Immature natural killer cell (primary cell): Measurements from ENCODE around the gene DNAH14. TPM values are rescaled to one million over a fixed set of nuclear protein-coding genes. Genes with fewer than 3 reads are reported as not detected.

Experiments
- DNase-seq, 3 donors: peaks; one replicate each; pipeline ENCODE4 v3.0.0; 2022; ENCODE audit warnings: mixed read lengths in 1 of 3
- H3K27ac Mint-ChIP-seq, 6 donors: one replicate each; pipeline ENCODE4 v1.8.0; 2020; ENCODE audit warnings: mixed read lengths in 6 of 6, mild to moderate bottlenecking in 5 of 6, inconsistent platforms in 4 of 6, moderate library complexity in 3 of 6
- H3K27me3 Mint-ChIP-seq, 3 donors: one replicate each; pipeline ENCODE4 v1.8.0; 2020 to 2021; ENCODE audit warnings: low read depth in 3 of 3, mild to moderate bottlenecking in 3 of 3, mixed read lengths in 3 of 3, moderate library complexity in 3 of 3, inconsistent platforms in 1 of 3
- H3K36me3 Mint-ChIP-seq, 3 donors: one replicate each; pipeline ENCODE4 v1.8.0; 2020; ENCODE audit warnings: mixed read lengths in 3 of 3, inconsistent platforms in 2 of 3, mild to moderate bottlenecking in 2 of 3
- H3K4me1 Mint-ChIP-seq, 2 donors: one replicate each; pipeline ENCODE4 v1.8.0; 2020; ENCODE audit warnings: inconsistent platforms in 2 of 2, mild to moderate bottlenecking in 2 of 2, mixed read lengths in 2 of 2, moderate library complexity in 1 of 2
- H3K4me3 Mint-ChIP-seq, 5 donors: one replicate each; pipeline ENCODE4 v1.8.0; 2020; ENCODE audit warnings: mild to moderate bottlenecking in 5 of 5, mixed read lengths in 5 of 5, inconsistent platforms in 3 of 5, moderate library complexity in 3 of 5
- H3K9me3 Mint-ChIP-seq, 6 donors: one replicate each; pipeline ENCODE4 v1.8.0; 2020; ENCODE audit warnings: mild to moderate bottlenecking in 6 of 6, mixed read lengths in 6 of 6, inconsistent platforms in 4 of 6, moderate library complexity in 3 of 6
- polyA plus RNA-seq, 3 donors: library from polyadenylated mRNA; unstranded; fragments of 300-500 nt; fragmentation: Illumina TruSeq; gene quantifications; one replicate each; pipeline ENCODE4 v1.2.3, GENCODE V29; 2021

The DNAH14 gene
- polyA plus RNA-seq, 3 donors from 2014 or later = 0.14 to 2.3 (median 1.4) TPM

DNA sequence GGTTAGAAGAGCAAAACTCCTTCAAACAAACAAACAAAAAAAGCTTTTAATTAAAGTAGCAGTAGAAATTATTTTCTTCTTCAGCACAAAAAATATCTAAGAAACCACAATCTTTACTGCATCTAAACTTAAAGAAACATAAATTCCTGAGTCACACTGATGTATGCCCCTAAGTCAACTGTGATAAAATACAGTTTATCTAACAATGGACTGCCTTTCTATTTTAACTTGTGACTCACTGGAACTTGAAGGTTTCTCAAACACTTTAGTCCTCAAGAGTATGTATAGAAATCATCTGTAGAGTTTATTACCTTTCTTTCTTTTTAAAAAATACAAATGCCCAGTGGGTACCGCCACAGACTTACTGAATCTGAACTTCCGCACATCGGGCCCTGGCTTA, 412.2 kb downstream of the DNAH14 start:
- Mint-ChIP-seq H3K27me3 (peaks cover 0 to 17% (median 8%) of the 10 kb centered on the region in 3 donors), H3K4me3 (no peak overlapping the region), H3K4me1 (peaks cover 0 to 7% of the 10 kb centered on the region in 2 donors), H3K36me3 (no peaks in the 10 kb centered on the region), H3K9me3 (no peaks in the 10 kb centered on the region), H3K27ac (no peak overlapping the region)
- DNase-seq = no peak

DNA sequence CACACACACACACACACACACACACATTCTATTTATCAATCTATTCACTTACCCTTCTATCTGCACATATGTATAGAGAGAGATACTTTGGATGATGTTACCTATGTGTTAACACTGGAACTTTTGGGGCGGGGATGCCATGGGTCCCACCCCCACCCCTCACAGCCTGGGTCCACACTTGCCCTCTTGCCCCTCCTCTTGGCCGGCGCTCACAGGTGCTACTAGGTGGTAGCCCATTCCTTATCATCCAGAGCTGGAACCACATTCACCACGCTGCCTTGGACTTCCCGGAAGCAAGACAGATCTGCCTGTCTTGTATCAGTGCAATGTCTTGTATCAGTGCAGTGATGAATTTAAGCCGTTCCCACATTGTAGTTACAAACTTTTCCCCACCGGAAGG, 413.2 kb downstream of the DNAH14 start:
- no peak for DNase-seq
- H3K9me3 Mint-ChIP-seq = peaks cover 0 to 8% (median under 1%) of the 10 kb centered on the region in 6 donors
- peaks cover 0 to 7% of the 10 kb centered on the region in 2 donors for H3K4me1 Mint-ChIP-seq
- peaks cover 3 to 27% (median 10%) of the 10 kb centered on the region in 3 donors for H3K27me3 Mint-ChIP-seq
- H3K27ac Mint-ChIP-seq = no peak overlapping the region
- H3K4me3 Mint-ChIP-seq = no peak overlapping the region
- no peaks in the 10 kb centered on the region for H3K36me3 Mint-ChIP-seq

DNA sequence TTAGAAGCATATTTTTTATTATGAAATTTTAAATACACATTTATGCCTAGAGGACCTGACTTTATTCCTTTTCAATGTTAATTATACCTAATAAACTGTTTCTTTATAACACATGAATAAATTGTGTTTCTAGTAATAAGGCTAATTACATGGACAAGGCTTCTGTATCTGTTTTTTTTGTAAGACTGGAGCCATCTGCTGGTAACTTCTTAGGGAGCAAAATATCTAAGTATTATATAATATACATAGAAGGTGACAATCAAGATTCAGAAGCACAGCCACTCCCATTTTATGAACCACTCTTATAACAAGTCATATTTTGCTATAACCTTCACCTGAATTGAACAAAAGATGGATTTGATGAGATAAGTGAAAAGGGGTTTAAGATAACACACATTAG, 414.1 kb downstream of the DNAH14 start:
- Mint-ChIP-seq H3K36me3 (peaks cover 0 to 8% (median 0%) of the 10 kb centered on the region in 3 donors), H3K4me3 (no peak overlapping the region), H3K27ac (no peak overlapping the region), H3K27me3 (peaks cover 3 to 36% (median 9%) of the 10 kb centered on the region in 3 donors), H3K4me1 (peaks cover 0 to 7% of the 10 kb centered on the region in 2 donors), H3K9me3 (peaks cover 5 to 17% (median 6%) of the 10 kb centered on the region in 6 donors)
- peak in 1 of 3 donors; percentile 2 for DNase-seq

DNA sequence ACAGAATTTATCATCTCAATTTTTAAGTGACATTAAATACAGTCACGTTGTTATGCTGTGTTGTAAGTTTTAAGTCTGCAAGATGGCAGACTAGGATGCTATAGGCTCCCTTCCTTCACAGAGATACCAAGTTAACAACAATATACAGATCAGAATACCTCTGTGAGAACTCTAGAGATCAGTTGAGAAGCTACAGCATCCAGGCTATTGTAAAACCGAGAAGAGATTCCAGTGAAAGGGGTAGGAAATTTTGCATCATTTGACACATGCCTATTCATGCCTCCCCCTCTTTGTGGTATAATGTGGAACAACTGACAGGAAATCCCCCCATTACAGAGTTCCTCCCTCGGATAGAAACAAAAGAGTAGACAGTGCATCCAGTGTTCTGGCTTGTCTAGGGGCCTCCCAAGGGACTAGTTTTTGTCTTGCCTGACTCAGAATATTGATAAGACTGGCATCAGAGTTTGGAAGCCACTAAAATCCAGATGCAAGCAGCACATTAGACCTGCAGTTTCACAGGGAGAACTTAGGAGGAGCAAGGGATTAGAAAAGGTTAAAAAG, 417.7 kb downstream of the DNAH14 start:
- no peak for DNase-seq
- peaks cover 5 to 18% (median 6%) of the 10 kb centered on the region in 6 donors for H3K9me3 Mint-ChIP-seq
- peaks cover 3 to 40% (median 10%) of the 10 kb centered on the region in 3 donors for H3K27me3 Mint-ChIP-seq
- peaks cover 0 to 7% of the 10 kb centered on the region in 2 donors for H3K4me1 Mint-ChIP-seq
- H3K4me3 Mint-ChIP-seq = no peak overlapping the region
- H3K27ac Mint-ChIP-seq = no peak overlapping the region
- H3K36me3 Mint-ChIP-seq = peaks cover 0 to 8% (median 0%) of the 10 kb centered on the region in 3 donors

DNA sequence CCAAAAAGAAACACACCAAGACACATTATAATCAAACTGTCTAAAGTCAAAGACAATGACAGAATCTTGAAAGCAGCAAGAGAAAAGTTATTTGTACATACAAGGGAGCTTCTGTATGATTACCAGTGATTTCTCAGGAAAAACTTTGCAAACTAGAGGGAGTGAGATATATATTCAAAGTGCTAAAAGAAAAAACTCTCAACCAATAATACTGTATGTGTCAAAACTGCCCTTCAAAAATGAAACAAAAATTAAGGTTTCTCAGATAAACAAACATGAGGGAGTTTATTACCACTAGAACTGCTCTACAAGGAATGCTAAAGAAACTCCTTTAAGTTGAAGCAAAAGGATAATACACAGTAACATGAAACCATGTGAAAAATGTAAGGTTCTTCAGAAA, 418.9 kb downstream of the DNAH14 start:
- H3K36me3 Mint-ChIP-seq = peaks cover 0 to 8% (median 0%) of the 10 kb centered on the region in 3 donors
- no peaks in the 10 kb centered on the region for H3K4me1 Mint-ChIP-seq
- no peak overlapping the region for H3K27ac Mint-ChIP-seq
- peaks cover 3 to 36% (median 10%) of the 10 kb centered on the region in 3 donors for H3K27me3 Mint-ChIP-seq
- H3K4me3 Mint-ChIP-seq = no peak overlapping the region
- H3K9me3 Mint-ChIP-seq = peaks cover 5 to 18% (median 6%) of the 10 kb centered on the region in 6 donors
- no peak for DNase-seq

DNA sequence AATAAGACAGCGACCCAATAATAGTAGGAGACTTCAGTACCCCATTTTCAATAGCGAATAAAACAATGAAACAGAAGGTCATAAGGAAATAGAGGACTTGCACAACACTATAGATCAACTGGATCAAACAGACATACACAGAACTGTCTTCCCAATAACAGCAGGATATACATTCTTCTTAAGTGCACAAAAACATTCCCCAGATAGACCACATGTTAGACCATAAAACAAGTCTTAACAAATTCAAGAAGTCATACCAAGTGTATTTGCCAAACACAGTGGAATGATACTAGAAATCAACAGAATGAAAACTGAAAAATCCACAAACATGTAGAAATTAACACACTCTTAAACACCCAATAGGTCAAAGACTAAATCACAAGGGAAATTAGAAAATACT, 420.4 kb downstream of the DNAH14 start:
- no peak overlapping the region for H3K4me3 Mint-ChIP-seq
- no peaks in the 10 kb centered on the region for H3K4me1 Mint-ChIP-seq
- H3K27ac Mint-ChIP-seq = no peak overlapping the region
- H3K27me3 Mint-ChIP-seq = peaks cover 3 to 35% (median 10%) of the 10 kb centered on the region in 3 donors
- DNase-seq = no peak
- H3K9me3 Mint-ChIP-seq = peaks cover 5 to 18% (median 6%) of the 10 kb centered on the region in 6 donors
- H3K36me3 Mint-ChIP-seq = peaks cover 0 to 8% (median 0%) of the 10 kb centered on the region in 3 donors

DNA sequence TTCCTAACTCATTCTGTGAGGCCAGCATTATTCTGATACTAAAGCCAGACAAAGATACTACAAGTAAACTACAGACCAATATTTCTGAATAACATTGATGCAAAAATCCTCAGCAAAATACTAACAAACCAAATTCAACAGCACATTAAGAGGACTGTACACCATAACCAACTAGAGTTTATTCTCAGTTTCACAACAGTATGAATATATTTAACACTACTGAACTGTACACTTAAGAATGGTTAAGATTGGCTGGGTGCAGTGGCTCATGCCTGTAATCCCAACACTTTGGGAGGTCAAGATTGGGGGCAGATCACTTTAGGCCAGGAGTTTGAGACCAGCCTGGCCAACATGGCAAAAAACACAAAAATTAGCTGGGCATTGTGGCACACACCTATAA, 421.4 kb downstream of the DNAH14 start:
- peaks cover 0 to 8% (median 0%) of the 10 kb centered on the region in 3 donors for H3K36me3 Mint-ChIP-seq
- H3K4me1 Mint-ChIP-seq = no peaks in the 10 kb centered on the region
- H3K4me3 Mint-ChIP-seq = no peak overlapping the region
- no peak overlapping the region for H3K27ac Mint-ChIP-seq
- peaks cover 3 to 30% (median 8%) of the 10 kb centered on the region in 3 donors for H3K27me3 Mint-ChIP-seq
- peaks cover 5 to 18% (median 6%) of the 10 kb centered on the region in 6 donors for H3K9me3 Mint-ChIP-seq
- DNase-seq = no peak

DNA sequence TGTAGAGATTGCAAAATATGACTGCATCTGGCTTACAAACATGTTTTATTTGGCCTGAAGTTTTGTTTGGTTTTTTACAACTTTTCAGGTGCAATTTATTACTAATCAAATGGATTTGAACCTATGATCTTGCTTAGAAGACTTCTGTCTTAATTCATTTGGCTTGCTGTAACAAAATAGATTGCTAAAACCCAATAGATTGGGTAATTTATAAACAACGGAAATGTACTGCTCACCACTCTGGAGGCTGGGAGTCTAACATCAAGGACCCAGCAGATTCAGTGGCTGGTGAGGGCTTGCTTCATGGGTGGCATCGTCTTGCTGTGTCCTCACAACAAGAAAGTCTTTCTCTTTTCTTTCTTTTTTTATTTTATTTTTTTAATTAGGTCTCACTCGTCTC, 425.4 kb downstream of the DNAH14 start:
- no peak overlapping the region for H3K4me3 Mint-ChIP-seq
- no peaks in the 10 kb centered on the region for H3K9me3 Mint-ChIP-seq
- no peak for DNase-seq
- H3K4me1 Mint-ChIP-seq = no peaks in the 10 kb centered on the region
- peaks cover 0 to 8% (median under 1%) of the 10 kb centered on the region in 3 donors for H3K27me3 Mint-ChIP-seq
- no peak overlapping the region for H3K27ac Mint-ChIP-seq
- no peaks in the 10 kb centered on the region for H3K36me3 Mint-ChIP-seq

DNA sequence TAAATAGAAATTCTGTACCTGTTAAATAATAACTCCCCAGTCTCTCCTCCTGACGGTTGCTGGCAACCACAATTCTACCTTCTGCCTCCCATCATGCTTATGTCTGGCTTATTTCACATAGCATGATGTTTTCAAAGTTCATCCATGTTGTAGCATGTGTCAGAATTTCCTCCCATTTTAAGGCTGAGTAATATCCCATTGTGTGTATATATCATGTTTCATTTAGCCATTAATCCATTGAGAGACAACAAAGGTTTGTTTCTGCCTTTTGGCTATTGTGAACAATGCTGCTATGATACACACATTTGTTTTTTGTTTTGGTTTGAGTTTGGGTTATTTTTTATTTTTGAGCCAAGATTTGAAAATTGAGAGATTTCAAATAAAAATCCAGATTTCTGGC, 426.4 kb downstream of the DNAH14 start:
- no peaks in the 10 kb centered on the region for H3K9me3 Mint-ChIP-seq
- H3K4me1 Mint-ChIP-seq = no peaks in the 10 kb centered on the region
- DNase-seq = no peak
- H3K27me3 Mint-ChIP-seq = peaks cover 0 to 8% (median 0%) of the 10 kb centered on the region in 3 donors
- H3K27ac Mint-ChIP-seq = no peak overlapping the region
- H3K36me3 Mint-ChIP-seq = no peaks in the 10 kb centered on the region
- no peak overlapping the region for H3K4me3 Mint-ChIP-seq

DNA sequence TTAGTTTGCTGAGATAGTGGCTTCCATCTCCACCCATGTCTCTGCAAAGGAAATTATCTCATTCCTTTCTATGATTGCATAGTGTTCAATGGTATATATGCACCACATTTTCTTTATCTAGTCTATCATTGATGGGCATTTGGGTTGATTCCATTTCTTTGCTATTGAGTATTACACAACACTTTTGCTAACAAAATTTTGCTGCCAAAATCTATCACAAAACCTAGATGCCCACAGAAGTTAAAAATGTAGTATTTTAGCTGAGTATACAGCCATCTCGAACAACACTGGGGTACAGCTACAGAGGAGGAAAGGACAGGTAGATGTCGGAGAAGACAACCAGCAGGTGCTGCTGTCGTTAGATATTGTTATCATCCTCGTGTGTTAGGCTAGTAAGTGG, 430.6 kb downstream of the DNAH14 start:
- Mint-ChIP-seq H3K4me1 (peaks cover 2 to 5% of the 10 kb centered on the region in 2 donors), H3K4me3 (no peak overlapping the region), H3K27ac (no peak overlapping the region), H3K36me3 (no peaks in the 10 kb centered on the region), H3K27me3 (peaks cover 0 to 8% (median 0%) of the 10 kb centered on the region in 3 donors), H3K9me3 (no peaks in the 10 kb centered on the region)
- DNase-seq = no peak

DNA sequence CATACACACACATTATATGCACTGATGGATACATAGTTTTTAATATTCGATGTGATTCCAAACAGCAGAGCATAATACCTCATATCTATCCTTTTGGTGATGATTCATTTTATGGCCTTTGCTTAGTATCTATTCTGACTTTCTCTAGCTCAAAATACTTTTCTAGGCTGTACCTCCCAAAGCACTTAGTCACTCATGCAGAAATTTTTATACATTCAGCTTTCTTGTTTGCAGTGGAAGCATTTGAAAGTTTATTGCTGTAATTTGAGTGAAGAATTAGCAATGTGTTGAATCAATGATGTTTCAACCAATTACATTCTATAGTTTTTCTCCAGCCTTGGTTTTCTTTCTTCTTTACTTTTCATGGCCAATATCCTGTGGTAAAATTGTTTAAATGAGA, 431.7 kb downstream of the DNAH14 start:
- Mint-ChIP-seq H3K4me3 (no peak overlapping the region), H3K27ac (no peak overlapping the region), H3K4me1 (peaks cover 2 to 5% of the 10 kb centered on the region in 2 donors), H3K9me3 (no peaks in the 10 kb centered on the region), H3K27me3 (peaks cover 0 to 8% (median 0%) of the 10 kb centered on the region in 3 donors), H3K36me3 (no peaks in the 10 kb centered on the region)
- DNase-seq = no peak

DNA sequence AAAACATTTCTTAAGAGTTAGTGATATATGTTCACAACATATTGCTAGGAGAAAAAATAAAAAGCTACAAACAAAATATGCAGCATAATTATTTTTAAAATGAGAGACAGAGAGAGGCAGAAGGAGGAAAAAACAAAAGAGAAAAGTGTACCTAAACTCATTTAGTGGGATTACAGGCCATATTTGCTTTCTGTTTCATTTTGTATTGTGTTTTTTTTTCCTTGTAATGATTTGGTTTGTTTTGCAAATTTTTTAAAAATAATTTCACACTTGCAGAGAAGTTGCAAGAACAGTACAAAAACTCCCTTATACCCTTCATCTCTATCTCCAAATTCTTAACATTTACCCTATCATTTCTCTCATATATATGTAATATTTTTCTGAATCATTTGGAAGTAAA, 433.3 kb downstream of the DNAH14 start:
- DNase-seq = no peak
- Mint-ChIP-seq H3K4me3 (no peak overlapping the region), H3K27ac (peak overlapping the region in 1 of 6 donors; percentile 43), H3K27me3 (peaks cover 0 to 10% (median 0%) of the 10 kb centered on the region in 3 donors), H3K4me1 (peaks cover 2 to 5% of the 10 kb centered on the region in 2 donors), H3K9me3 (no peaks in the 10 kb centered on the region), H3K36me3 (no peaks in the 10 kb centered on the region)

DNA sequence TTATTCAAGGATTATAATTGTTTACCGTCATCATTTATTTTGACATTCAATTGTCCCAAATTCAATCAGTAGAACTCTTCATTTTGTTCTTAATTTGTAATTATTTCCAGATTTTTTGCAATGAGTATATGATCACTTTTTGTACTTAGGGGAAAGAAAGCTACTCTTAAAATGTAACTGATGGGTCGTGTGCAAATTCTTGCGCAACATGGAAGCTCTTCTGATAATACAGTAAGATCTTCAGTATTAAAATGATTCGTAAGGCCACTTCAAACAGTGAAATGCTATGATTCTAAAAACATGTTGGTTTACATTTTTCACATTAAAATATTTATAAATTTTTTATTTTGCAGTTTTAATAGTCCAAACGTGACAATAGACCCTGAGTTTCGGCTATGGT, 435.0 kb downstream of the DNAH14 start:
- Mint-ChIP-seq H3K27me3 (peaks cover 0 to 4% (median 0%) of the 10 kb centered on the region in 3 donors), H3K9me3 (no peaks in the 10 kb centered on the region), H3K4me1 (peaks cover 2 to 5% of the 10 kb centered on the region in 2 donors), H3K4me3 (no peak overlapping the region), H3K36me3 (no peaks in the 10 kb centered on the region), H3K27ac (no peak overlapping the region)
- no peak for DNase-seq

DNA sequence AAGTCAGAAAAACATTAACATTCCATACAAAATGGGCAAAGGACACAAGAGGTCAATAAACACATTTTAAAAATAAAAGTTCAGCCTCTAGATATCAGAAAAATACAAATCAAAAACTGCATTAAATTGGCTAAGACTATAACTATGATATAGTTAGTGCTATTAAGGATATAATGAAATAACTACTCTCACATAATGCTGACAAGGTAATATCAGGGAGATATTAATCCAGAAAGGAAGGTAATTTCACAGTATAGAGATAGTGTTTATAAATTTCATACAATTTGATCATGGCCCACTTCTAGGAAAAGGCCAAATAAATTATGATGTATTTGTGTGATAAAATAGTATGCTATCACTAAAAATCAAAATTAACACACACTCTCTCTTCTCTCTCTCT, 436.5 kb downstream of the DNAH14 start:
- no peak for DNase-seq
- Mint-ChIP-seq H3K9me3 (no peaks in the 10 kb centered on the region), H3K36me3 (no peaks in the 10 kb centered on the region), H3K4me3 (no peak overlapping the region), H3K27ac (no peak overlapping the region), H3K27me3 (peaks cover 0 to 4% (median 0%) of the 10 kb centered on the region in 3 donors), H3K4me1 (peaks cover 2 to 5% of the 10 kb centered on the region in 2 donors)

DNA sequence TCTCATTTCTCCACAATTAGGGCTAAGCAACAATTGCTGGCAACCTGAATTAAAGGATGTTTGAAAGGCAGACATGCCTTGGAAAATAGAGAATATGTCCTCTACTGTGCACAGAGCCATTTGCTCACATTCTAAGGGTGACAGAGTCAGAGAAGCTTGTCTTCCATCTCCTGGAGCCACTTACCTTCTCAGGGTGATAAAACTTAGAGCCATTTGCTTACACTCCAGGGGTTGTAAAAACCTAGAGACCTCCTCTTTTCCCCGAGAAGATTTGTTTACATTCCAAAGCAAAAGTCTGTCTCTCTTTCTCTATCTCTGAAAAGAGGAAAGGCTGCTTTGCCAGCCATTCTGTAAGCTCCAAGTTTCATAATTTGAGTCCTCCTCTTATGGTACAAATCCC, 437.1 kb downstream of the DNAH14 start:
- Mint-ChIP-seq H3K27me3 (peaks cover 0 to 4% (median 0%) of the 10 kb centered on the region in 3 donors), H3K27ac (no peak overlapping the region), H3K4me1 (peaks cover 2 to 5% of the 10 kb centered on the region in 2 donors), H3K4me3 (no peak overlapping the region), H3K36me3 (no peaks in the 10 kb centered on the region), H3K9me3 (no peaks in the 10 kb centered on the region)
- DNase-seq = no peak
